Measurements from ENCODE around the gene FILIP1L. TPM values are rescaled to one million over a fixed set of nuclear protein-coding genes. Genes with fewer than 3 reads are reported as not detected.
A peak's percentile ranks its signal among the peaks of the same experiment; 100 is the strongest.

FILIP1L gene
- total and polyA plus RNA-seq, 2 donors (not counting 1 experiment from before 2014, with no cell fraction given) = 0.32 to 0.48 TPM

- POLR2A ChIA-PET = interaction anchor here (1.4 kb wide), 1 partner anchor 442 kb away, joined by 8 read pairs; the partner anchor contains the start of gene TBC1D23
- peak overlapping the region; percentile 100 for H3K27ac Mint-ChIP-seq
- Histone ChIP-seq H3K27ac (ENCODE audit: low read length in 2 of 2) (peak overlapping the region in 1 of 2 donors; percentile 91), H3K4me1 (ENCODE audit: control insufficient read depth in 2 of 2, insufficient read depth in 2 of 2, low read length in 2 of 2) (peaks cover 16 to 17% of the 10 kb centered on the region in 2 donors), H3K79me2 (ENCODE audit: control insufficient read depth, insufficient read depth, low read length) (peaks cover 39% of the 10 kb centered on the region), H3K4me2 (replicated peaks; ENCODE audit: low read depth, low read length, poor library complexity, severe bottlenecking) (peak overlapping the region; percentile 70), H3K9ac (ENCODE audit: low read length) (peak overlapping the region; percentile 85), H3K27me3 (replicated peaks in 1 of 4; ENCODE audit: control extremely low read depth in 1 of 4, control insufficient read depth in 3 of 4, insufficient read depth in 4 of 4, low read length in 3 of 4) (no peaks in the 10 kb centered on the region), H4K20me1 (ENCODE audit: control insufficient read depth, insufficient read depth, low read length, poor library complexity, severe bottlenecking) (no peaks in the 10 kb centered on the region), H3K36me3 (replicated peaks in 1 of 2; ENCODE audit: control extremely low read depth in 1 of 2, control insufficient read depth in 1 of 2, extremely low read depth in 1 of 2, insufficient read depth in 2 of 2, low read length in 1 of 2) (no peaks in the 10 kb centered on the region), H2AFZ (ENCODE audit: insufficient read depth, low read depth, low read length, poor library complexity, severe bottlenecking) (no peak overlapping the region), H3K4me3 (ENCODE audit: control extremely low read depth in 1 of 5, extremely low read depth in 1 of 5, insufficient read depth in 1 of 5, low read depth in 2 of 5, low read length in 4 of 5) (peak overlapping the region in 1 of 5 experiments; percentile 92), H3K9me3 (ENCODE audit: control extremely low read depth in 1 of 3, control insufficient read depth in 2 of 3, insufficient read depth in 1 of 3, low read length in 2 of 3) (no peaks in the 10 kb centered on the region)
- no peak for ATAC-seq (ENCODE audit: low read depth)
- intact Hi-C loops (cut with micrococcal nuclease) = loop anchor here (5.0 to 10.0 kb wide), 4 partner anchors 228 to 1753 kb away; partner anchors contain the start of genes CLDND1, CPOX and PCNP
- DNase-seq = no peak
- no peaks in the 10 kb centered on the region for H3K27me3 Mint-ChIP-seq
- WGBS (ENCODE audit: insufficient coverage) = 100% methylated on average over 1 of the region's 2 CpGs
- CTCF ChIA-PET = interaction anchor here (0.5 to 1.9 kb wide), 4 partner anchors 13 to 767 kb away, joined by 3 to 16 read pairs (median 4); partner anchors contain the start of genes NIT2 and TBC1D23
- TF ChIP-seq EZH2 (IDR thresholded peaks at IDR 0.05; ENCODE audit: borderline replicate concordance, insufficient read depth, low read depth, low read length, poor library complexity, severe bottlenecking) = no peak
- no peak for TF ChIP-seq CTCF (IDR thresholded peaks at IDR 0.05)
- no peaks in the 10 kb centered on the region for H3K9me3 Mint-ChIP-seq (ENCODE audit: insufficient read depth)
- peaks cover 41% of the 10 kb centered on the region for H3K4me1 Mint-ChIP-seq
- peak overlapping the region; percentile 99 for H3K4me3 Mint-ChIP-seq
Measured at GRCh38 chr3:99818818-99819217, 295.5 kb downstream of the FILIP1L start.

Data from B cell (primary cell).